22Rv1 (cell line): Measurements from ENCODE around the gene ZEB2.

Source experiments
- H3K27ac ChIP-seq: fragments of 450-650 bp; 2 replicates; pipeline ENCODE4 v1.5.1; 2017
- ZFX ChIP-seq: fragments of 450-650 bp; IDR thresholded peaks from 2 replicates; pipeline ENCODE4 v1.6.1; 2017; ENCODE audit warnings: antibody characterized with exemption, borderline replicate concordance
- TF ChIP-seq, protein P1 (sequence below): fragments of 450-650 bp; IDR thresholded peaks from 2 replicates; pipeline ENCODE4 v1.5.1; 2017; ENCODE audit warnings: mild to moderate bottlenecking

The ZEB2 gene

DNA sequence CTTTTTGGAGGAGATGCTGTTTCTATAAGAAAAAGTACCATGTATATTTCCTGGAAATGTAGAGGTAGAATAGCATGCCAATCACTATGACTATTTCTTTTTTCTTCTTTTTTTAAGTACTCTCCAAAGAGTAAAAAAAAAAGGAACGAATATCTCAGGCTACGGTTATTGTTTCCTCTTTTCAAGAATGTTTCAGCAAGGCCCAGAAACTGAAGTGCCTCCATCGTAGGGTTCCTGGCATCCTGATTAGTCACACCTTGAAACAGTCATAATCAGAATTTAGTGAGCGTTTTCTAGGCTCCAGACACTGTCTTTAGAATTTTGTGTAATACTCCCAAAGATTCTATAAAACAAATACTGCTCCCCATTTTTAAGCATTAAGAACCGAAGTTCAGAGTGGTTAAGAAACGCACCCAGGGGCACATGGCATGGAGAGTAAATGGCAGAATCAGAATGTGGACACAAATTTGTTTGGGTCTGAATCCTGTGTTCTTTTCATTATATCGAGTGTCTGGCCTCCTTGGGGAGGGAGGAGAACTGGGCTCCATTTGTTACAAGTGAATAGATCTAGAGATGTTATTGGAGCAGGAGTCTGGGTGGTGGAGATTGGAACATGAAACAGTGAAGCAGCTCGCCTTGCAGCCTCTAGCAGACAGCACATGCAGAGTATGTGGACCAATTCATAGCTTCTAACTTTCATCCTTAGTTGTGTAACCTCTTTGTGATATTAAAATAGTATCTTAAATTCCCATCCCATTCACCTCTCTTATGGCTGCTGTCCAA, 26.7 kb downstream of the ZEB2 start:
- TF ChIP-seq, protein P1, sequence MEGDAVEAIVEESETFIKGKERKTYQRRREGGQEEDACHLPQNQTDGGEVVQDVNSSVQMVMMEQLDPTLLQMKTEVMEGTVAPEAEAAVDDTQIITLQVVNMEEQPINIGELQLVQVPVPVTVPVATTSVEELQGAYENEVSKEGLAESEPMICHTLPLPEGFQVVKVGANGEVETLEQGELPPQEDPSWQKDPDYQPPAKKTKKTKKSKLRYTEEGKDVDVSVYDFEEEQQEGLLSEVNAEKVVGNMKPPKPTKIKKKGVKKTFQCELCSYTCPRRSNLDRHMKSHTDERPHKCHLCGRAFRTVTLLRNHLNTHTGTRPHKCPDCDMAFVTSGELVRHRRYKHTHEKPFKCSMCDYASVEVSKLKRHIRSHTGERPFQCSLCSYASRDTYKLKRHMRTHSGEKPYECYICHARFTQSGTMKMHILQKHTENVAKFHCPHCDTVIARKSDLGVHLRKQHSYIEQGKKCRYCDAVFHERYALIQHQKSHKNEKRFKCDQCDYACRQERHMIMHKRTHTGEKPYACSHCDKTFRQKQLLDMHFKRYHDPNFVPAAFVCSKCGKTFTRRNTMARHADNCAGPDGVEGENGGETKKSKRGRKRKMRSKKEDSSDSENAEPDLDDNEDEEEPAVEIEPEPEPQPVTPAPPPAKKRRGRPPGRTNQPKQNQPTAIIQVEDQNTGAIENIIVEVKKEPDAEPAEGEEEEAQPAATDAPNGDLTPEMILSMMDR, result no peak
- no peak for TF ChIP-seq ZFX

DNA sequence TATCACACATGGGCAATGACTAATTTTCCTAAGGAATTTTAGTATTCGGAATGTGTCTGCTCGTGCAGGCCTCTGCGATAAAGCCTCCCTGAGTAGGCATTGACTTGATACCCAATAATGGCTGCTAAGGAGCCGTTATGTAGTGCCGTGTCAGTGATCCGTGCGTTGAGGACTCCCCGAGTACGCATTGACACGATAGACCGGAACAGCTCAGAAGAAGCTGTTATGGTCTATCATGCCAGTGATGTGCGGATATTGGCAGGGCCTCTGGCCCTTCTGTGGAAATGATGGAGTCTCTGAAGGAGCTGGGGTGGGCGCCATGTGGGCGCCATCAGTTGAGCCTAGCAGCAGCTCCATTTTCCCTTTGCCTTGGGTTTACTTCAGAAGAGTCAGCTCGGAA, 29.1 kb downstream of the ZEB2 start:
- no peak overlapping the region for H3K27ac ChIP-seq
- TF ChIP-seq ZFX, result no peak
- TF ChIP-seq, protein P1, result no peak

More for the DNA sequence above, 26.7 kb downstream of the ZEB2 start:
- H3K27ac ChIP-seq, result no peak overlapping the region

DNA sequence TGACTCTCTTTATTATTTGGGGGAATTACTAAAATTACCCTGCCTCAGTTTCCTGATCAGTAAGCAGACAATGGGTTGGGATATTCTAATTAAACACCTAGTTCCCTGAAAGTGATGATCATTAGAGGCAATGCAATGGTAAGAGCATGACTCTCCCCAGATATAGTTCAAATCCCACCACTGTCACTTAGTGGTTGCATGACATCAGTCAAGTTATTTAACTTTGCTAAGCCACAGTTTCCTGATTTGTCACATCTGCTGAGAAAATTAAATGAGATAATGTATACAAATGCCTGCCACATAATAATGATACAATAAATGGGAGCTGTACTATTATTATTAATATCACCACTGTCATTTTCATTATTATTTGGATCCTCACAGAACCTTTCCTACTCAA, 29.9 kb downstream of the ZEB2 start:
- no peak for TF ChIP-seq ZFX
- TF ChIP-seq, protein P1, result no peak
- no peak overlapping the region for H3K27ac ChIP-seq

DNA sequence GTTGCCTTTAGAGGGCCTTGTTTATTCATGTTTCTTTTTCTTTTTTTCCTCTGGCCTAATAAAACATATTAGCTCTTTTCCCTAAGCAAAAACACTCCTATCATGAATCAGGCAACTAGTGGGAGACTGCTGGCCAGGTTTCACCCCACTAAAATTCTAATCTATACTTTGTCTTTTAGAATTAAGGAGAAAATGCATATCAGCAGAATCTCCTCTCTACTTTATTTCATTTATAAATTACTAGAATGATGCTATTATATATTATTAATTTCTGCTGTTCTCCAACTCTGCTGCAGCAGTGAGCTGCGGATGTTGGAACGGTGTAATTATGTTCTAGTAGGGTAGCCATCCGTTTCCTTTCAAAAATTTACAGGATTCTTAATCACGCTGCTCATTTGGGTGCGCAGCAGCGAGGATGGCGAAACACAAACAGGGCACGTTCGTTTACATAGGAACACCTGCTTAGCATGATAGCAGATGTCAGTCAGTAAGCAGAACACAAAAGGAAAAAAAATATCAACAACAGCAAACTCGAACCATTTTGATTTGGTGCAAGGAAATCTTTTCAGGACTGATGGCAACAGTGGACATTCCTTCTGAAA, 30.5 kb downstream of the ZEB2 start:
- TF ChIP-seq, protein P1, result no peak
- TF ChIP-seq ZFX, result no peak
- no peak overlapping the region for H3K27ac ChIP-seq

DNA sequence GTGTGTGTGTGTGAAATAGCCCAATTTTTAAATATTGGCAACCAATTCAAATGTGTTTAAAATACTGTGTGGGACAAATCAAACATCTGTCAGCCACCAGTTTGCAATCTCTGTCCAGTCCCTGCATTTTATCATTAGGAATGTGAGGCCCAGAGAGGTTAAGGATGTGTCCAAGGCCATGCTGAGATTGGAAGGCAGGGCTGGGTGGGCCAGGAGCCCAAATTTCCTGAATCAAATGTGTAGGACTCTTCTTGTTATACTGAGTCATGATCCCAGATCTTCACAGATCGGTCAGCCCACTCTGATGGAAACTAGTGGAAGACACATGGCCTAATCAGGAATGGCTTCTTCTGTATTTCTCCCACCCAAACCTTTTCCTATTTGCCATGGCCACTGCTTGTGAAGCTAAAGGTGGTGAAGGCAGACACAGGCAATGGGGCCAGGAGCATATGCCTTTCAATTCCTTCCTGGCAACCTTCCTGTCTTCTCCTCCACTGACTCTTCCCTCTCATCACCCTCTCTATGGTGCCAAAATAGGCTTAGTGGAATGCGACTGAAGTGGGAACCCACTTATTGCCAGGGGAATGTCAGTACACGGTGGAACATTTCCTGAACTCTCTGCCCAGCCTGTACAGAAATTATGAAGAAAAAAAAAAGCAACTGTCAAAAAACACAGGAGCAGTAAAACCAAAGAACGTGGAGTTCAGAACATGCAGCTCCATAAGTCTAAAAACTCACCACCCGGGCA, 35.5 kb downstream of the ZEB2 start:
- H3K27ac ChIP-seq, result no peak overlapping the region
- TF ChIP-seq, protein P1, result no peak
- no peak for TF ChIP-seq ZFX

DNA sequence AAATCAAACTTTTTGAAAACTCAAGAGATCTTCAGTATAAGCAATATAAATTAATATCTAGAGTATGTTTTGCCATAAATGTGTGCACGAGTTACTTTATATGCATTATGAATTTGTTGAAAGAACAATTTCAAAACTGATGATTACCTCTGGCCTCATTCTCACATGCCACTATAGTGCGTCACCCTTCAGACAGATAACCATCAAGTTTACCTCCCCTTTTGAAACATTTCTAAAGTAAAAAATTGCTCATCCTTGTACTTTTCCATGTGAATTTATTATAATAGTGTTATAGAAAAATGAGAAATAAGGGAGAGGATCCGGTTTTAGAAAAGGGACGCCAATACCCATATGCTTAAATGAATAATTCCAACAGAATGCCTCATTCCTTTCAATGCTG, 38.3 kb downstream of the ZEB2 start:
- TF ChIP-seq ZFX, result no peak
- TF ChIP-seq, protein P1, result no peak
- H3K27ac ChIP-seq, result no peak overlapping the region

DNA sequence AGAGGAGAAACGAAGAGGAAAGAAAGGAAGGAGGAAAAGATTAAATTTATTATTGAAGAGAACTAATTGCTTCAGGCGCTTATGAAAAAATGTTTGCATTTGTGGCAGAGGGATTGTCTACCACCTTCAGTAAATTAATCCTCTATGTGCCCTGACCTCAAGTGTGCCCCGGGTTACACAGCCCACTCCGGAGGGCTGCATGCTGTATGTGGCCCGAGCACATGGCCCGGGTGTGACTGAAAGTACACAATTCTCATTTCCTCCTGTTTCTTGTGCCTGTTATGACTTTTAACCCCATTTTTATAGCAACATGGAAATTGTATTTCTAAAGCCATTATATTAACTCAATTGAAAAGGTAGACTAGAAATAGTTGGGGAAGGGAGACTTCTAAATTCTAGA, 38.8 kb downstream of the ZEB2 start:
- H3K27ac ChIP-seq, result no peak overlapping the region
- TF ChIP-seq ZFX, result no peak
- TF ChIP-seq, protein P1, result no peak
